Liver (tissue), 3 donors: ENCODE data around the gene RFNG.

Source experiments
- ATF3 ChIP-seq: IDR thresholded peaks from 2 replicates; pipeline ENCODE4 v1.6.1; 2016; ENCODE audit warnings: antibody characterized with exemption
- CTCF ChIP-seq: fragments of 150-350 bp; IDR thresholded peaks from 2 replicates; pipeline ENCODE4 v1.5.1; 2017; ENCODE audit warnings: improper control_type of control experiment, low read depth, low read length; ENCODE audit not compliant: missing input control
- FOXA1 ChIP-seq: IDR thresholded peaks from 2 replicates; pipeline ENCODE4 v1.6.1; 2016; ENCODE audit warnings: antibody characterized with exemption
- GABPA ChIP-seq, 2 donors: IDR thresholded peaks in 1 of 2; conservative IDR thresholded peaks in 1 of 2; 2 replicates each; pipeline ENCODE4 v1.6.1; 2016; ENCODE audit warnings: antibody characterized with exemption in 2 of 2, mild to moderate bottlenecking in 1 of 2, moderate library complexity in 1 of 2
- MAX ChIP-seq: IDR thresholded peaks from 2 replicates; pipeline ENCODE4 v1.6.1; 2016; ENCODE audit warnings: antibody characterized with exemption
- RAD21 ChIP-seq, 2 donors: IDR thresholded peaks; 2 replicates each; pipeline ENCODE4 v1.6.1; 2016; ENCODE audit warnings: antibody characterized with exemption in 2 of 2, mild to moderate bottlenecking in 2 of 2
- RXRA ChIP-seq, 2 donors: IDR thresholded peaks; 2 replicates each; pipeline ENCODE4 v1.6.1; 2017 to 2018; ENCODE audit warnings: antibody characterized with exemption in 2 of 2, mild to moderate bottlenecking in 1 of 2
- SP1 ChIP-seq: IDR thresholded peaks from 2 replicates; pipeline ENCODE4 v1.6.1; 2018; ENCODE audit warnings: antibody characterized with exemption, mild to moderate bottlenecking
- TAF1 ChIP-seq: conservative IDR thresholded peaks from 2 replicates; pipeline ENCODE4 v1.6.1; 2016; ENCODE audit warnings: antibody characterized with exemption, mild to moderate bottlenecking
- ZBTB33 ChIP-seq: IDR thresholded peaks from 2 replicates; pipeline ENCODE4 v1.6.1; 2016; ENCODE audit warnings: antibody characterized with exemption
- donor health status: healthy.
- donor health status: healthy.

GRCh38 chr17:82023447-82024241 lies 28.0 kb downstream of the RFNG start:
- TF ChIP-seq ATF3 (no peak), CTCF (no peak), GABPA (IDR thresholded peaks at IDR 0.05 in 1 of 2, conservative IDR thresholded peaks at IDR 0.05 in 1 of 2) (no peak), RXRA (IDR thresholded peaks at IDR 0.05) (no peak), TAF1 (no peak), RAD21 (IDR thresholded peaks at IDR 0.05) (no peak), MAX (no peak), SP1 (no peak), FOXA1 (no peak), ZBTB33 (no peak)
